GM21737 (cell line): ENCODE data around the gene ATF4.
"Not testable (repeated sequence)": the region's sequence is repeated elsewhere in the genome, so short reads cannot be mapped to it uniquely, and the experiment has no call there.

Source experiments
- ATAC-seq: cut with Tn5 transposase; IDR thresholded peaks from one replicate; pipeline ENCODE4 v1.9.1; 2021; ENCODE audit warnings: mild to moderate bottlenecking, moderate library complexity; ENCODE audit not compliant: unreplicated experiment

ATF4 gene

DNA sequence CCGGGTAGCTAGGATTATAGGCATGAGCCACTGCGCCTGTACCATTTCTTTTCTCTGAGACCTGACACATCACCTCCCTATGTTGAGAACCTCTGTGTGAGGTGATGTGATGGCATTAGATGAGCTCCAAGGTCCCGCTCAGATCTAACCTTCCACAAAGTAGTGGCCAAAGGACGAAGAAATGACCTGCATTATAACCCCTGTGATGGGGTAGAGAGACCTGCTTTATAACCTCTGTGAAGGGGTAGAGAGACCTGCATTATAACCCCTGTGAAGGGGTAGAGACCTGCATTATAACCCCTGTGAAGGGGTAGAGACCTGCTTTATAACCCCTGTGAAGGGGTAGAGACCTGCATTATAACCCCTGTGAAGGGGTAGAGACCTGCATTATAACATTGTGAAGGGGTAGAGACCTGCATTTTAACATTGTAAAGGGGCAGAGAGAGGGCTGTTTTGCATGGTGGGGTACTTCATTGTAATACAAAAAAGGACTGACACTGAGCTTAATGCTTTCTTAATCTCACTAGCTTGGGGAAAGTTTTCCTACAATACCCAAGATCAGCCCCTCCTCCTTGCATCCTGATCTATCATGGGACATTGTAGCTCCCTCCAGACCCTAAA, 9.7 kb upstream of the ATF4 start:
- no peak for ATAC-seq

DNA sequence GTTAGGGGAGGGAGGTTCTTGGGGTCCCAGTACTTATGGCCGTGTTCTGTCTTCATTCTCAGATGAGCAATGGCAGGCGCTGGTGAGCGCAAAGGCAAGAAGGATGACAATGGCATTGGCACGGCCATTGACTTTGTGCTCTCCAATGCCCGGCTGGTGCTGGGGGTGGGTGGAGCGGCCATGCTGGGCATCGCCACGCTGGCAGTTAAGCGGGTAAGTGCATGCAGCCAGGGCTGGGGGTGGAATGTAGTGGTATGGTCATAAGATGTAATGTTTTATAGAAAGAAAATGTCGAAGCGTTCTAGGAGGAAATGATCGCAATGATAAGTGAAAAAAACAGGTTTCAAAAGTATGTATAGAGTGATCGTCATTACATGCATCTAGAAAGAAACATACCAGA, 9.1 kb upstream of the ATF4 start:
- no peak for ATAC-seq

DNA sequence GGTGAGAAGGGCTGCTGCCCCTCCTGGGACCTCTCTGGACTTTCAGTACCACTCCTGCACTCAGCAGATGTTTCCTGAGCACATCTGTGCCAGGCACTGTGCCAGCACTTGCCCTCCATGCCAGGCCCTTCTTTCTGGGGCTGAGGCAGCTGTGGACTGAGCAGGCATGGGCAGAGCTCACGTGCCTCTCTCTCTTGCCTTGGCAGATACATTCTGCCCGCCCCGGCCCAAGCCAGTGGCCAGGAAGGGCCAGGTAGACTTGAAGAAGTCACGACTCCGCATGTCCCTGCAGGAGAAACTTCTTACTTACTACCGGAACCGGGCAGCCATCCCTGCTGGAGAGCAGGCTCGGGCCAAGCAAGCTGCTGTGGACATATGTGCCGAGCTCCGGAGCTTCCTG, 8.3 kb upstream of the ATF4 start:
- no peak for ATAC-seq

DNA sequence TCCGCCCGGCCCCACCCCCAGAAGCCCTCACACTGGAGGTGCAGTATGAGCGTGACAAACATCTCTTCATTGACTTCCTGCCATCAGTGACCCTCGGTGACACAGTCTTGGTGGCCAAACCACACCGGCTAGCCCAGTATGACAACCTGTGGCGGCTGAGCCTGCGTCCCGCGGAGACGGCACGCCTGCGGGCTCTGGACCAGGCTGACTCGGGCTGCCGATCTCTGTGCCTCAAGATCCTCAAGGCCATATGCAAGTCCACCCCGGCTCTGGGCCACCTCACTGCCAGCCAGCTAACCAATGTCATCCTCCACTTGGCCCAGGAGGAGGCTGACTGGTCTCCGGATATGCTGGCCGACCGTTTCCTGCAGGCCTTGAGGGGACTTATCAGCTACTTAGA, 6.6 kb upstream of the ATF4 start:
- ATAC-seq, result no peak

DNA sequence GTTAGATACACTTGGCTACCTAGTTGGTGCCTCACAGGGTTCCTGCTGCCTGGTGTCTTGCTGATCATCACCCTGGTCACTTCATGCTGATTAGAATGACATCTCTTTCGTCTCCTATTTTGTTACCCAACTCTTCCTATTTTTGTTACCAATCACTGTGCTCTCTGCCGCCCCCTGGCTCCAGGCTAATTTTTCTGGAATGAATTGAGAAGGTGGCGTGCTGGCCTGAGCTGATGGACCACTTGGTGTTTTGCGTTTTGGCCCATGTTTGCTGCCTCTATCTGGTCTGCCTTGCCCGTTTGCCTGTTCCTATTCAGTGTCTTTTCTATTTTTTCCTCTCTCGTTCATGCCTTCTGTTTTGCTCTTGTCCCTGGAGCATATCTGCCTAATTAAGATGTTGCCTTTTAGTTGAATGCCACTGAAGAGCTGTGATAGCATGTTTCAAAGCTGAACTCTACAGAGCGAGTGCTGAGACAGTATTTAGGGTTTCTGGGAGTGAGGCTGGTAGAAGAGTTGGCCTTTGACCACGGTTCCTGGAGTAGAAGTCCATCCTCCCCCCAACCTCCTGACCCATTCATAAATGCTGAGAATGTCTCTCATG, 5.9 kb upstream of the ATF4 start:
- ATAC-seq, result no peak

DNA sequence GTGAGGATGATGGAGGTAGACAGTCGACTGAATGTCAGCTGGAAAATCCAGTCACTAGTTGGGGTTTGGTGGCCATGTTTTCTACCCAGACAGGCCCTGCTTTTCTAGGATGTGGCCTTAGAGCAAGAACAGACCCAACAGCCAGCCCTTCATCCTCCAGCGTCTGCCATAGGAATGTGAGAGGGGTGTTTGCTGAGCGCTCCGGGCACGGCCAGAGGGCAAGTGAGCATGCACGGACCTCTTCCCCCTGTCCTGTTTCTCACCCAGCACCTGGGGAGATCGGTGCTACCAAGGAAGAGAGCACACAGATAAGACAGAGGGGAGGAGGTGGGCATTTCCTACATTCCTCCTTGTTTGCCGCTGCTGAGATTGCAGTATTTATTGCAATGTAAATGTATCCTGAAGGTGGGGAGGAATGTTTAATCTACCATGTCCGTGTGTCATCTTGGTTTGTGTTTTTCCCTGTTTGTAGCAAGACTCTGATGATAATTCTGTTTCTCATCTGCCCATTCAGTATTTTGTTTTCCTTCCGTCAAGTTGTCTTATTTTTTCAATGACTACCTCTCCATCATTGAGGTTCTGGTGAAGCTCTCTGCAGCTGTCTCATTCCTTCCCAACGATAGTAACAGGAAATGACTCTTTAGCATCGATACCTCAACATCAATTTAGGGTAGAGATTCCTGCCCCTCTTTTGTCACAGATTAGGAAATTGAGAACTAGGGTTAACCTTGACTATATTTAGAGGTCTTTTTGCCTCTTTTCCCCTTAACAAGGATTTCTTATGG, 4.9 kb upstream of the ATF4 start:
- ATAC-seq, result no peak

DNA sequence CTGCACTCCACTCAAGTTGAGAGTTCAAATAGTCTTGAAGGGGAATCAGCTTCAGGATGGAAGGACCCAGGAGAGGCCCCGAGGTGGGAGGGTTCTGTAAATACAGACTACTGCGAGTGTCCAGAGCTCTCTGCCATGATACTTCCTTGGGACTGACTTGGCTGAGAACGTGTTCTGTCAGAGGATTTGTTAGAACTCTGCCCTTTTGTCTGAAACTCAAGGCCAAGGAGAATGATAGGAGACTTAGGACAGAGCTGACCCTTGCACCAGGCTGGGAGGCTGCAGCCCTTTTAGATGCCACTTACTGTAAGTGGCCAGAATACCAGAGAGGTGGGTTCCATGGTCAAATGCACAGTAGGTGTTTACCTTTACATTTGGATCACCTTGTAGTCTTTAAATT, 2.9 kb upstream of the ATF4 start:
- no peak for ATAC-seq

DNA sequence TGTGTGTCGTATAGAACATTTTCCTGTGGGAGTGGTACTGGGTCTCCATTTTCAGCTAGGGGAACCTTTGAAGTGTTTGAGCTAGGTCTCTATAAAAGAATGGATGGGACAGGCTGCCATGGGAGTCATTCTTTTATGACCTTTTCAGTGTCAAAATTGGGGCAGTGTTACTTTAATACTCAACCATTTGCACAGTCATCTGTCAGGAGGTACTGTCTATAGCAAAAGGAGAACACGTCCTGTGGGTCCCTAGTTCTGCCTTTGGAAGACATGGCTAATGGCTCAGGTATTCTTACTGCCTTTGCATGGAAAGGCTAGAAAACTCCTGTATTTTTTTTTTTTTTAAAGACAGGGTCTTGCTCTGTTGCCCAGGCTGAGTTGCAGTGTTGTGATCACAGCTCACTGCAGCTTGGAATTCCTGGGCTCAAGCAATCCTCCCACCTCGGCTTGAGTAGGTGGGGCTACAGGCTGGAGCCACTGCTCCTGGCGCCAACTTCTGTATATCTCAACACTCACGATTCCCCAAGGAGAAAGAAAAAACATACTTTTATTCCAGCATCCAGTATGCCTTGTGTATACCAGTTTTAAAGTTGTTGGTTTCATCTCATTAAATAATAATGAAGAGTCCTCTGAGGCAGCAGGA, 2.1 kb upstream of the ATF4 start:
- ATAC-seq, result no peak

DNA sequence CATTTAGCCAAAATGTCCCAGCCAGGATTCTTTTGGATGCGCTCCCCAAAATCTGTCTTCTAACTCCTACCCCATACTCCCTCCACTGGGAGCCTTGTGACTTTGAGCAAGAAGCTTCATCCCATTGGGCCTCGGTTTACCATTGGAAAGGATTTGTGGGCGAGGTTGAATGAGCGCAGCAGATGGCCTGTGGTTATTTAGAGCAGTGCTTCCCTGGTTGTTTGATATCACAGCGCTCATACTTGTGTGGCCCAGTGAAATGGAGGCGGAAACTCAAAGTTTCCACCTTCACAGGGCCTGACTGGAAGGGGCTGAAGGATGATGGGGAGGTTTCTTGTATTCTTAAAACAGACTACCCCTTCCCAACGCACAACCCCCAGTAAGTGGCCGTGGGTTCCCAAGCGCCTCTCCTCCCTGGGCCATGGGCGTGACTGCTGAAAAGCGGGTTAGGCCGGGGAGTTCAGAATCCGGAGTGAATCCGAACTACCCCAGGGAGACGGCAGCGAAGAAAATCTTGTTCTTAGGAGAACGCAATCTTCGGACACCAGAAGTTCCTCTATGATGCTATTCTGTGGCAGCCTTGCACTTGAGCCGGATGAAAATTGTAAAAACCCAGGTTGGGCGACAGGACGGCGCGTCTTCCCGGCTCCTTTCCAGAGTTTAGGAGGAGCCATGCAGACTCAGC, 1.2 kb upstream of the ATF4 start:
- ATAC-seq, result no peak

DNA sequence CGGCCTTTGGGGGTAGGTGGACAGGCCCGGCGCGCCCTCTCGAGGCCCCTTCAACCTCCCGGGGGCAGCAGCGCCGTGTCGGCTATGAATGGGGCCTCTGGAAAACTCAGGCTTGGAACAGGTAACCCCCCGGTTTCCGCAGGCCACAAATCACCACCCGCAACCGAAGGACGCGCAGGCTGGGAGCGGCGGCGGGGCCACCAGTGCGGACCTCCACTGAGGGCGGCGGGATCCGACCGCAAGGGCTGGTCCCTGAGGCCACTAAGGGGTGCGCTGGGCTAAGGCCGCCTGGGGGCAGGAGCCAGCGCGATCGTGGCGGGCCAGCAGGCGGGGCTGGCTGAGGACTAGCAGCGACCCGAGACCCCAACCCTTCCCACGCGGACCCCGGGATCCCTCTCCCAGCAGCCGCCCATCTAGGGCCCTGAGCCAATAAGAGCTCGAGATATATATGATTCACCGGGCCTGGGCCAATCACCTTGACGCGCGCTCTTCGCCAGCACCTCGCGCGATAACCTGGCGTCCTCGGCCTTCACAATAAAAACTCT, 609 bp upstream of the ATF4 start:
- ATAC-seq, result peak; percentile 71

DNA sequence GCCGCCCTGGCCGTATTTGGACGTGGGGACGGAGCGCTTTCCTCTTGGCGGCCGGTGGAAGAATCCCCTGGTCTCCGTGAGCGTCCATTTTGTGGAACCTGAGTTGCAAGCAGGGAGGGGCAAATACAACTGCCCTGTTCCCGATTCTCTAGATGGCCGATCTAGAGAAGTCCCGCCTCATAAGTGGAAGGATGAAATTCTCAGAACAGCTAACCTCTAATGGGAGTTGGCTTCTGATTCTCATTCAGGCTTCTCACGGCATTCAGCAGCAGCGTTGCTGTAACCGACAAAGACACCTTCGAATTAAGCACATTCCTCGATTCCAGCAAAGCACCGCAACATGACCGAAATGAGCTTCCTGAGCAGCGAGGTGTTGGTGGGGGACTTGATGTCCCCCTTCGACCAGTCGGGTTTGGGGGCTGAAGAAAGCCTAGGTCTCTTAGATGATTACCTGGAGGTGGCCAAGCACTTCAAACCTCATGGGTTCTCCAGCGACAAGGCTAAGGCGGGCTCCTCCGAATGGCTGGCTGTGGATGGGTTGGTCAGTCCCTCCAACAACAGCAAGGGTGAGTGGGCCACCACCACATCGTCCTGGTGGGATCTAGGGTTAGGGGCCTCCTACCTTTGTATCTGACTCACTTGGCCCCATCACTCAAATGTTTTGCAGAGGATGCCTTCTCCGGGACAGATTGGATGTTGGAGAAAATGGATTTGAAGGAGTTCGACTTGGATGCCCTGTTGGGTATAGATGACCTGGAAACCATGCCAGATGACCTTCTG, 934 bp downstream of the ATF4 start:
- not testable (repeated sequence) for ATAC-seq

DNA sequence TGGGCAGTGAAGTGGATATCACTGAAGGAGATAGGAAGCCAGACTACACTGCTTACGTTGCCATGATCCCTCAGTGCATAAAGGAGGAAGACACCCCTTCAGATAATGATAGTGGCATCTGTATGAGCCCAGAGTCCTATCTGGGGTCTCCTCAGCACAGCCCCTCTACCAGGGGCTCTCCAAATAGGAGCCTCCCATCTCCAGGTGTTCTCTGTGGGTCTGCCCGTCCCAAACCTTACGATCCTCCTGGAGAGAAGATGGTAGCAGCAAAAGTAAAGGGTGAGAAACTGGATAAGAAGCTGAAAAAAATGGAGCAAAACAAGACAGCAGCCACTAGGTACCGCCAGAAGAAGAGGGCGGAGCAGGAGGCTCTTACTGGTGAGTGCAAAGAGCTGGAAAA, 1.7 kb downstream of the ATF4 start:
- ATAC-seq, result not testable (repeated sequence)

DNA sequence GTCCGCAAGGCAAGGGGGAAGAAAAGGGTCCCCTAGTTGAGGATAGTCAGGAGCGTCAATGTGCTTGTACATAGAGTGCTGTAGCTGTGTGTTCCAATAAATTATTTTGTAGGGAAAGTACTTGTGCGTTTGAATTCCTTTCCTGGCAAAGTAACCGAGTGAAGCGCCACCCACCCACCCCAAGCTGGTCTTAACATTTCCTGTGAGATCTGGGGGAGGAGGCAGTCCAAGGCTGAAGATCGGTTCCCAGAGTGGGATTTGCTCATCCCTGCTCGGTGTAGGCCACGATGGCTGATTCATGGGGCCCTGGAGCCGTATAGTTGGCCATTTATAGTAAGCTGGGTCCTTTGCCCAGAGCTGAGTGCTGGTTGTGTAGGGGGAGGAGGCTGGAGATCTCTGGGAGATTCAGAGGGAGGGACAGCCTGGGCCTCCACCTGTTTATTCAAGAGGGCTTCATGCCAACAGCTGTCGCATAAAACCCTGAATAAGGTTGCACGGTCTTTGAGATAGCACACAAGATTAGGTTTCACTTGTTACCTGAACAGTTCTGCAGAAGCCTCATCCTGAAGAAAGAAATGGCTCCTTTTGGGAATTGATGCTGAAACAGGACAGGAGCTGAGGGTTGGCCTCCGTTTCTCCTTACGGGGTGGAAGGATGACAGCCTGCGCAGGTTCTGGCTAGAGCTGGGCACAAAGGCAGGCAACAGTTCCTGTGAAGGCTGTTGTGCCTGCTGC, 2.4 kb downstream of the ATF4 start:
- ATAC-seq, result no peak

DNA sequence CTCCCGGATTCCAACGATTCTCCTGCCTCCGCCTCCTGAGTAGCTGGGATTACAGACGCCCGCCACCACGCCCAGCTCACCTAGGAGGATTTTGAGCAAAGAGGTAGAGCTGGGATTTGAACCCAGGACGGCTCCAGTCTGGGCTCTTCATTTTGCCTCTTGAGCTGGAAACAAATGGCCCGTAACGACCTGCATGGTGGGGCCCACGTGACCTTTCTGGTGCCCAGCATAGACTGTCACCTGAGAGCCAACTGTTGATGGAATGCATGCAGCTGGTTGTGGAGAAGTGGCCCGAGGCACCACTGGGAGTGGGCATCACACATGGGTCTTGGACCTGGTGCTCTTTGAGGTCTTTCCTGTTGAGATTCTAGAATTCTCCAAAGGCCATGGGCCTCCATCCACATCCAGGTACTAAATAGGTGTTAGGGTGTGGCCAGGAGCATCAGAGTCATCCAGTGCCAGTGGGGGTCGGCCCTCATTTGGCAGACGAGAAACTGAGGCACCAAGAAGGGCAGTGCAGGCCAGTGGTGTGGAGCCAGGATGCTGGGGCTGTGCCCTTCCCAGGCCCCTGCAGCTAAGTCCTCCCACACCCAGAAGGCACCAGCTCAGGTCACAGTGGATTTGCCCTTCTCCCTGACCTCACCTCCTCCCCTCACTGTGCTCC, 3.9 kb downstream of the ATF4 start:
- ATAC-seq, result no peak

DNA sequence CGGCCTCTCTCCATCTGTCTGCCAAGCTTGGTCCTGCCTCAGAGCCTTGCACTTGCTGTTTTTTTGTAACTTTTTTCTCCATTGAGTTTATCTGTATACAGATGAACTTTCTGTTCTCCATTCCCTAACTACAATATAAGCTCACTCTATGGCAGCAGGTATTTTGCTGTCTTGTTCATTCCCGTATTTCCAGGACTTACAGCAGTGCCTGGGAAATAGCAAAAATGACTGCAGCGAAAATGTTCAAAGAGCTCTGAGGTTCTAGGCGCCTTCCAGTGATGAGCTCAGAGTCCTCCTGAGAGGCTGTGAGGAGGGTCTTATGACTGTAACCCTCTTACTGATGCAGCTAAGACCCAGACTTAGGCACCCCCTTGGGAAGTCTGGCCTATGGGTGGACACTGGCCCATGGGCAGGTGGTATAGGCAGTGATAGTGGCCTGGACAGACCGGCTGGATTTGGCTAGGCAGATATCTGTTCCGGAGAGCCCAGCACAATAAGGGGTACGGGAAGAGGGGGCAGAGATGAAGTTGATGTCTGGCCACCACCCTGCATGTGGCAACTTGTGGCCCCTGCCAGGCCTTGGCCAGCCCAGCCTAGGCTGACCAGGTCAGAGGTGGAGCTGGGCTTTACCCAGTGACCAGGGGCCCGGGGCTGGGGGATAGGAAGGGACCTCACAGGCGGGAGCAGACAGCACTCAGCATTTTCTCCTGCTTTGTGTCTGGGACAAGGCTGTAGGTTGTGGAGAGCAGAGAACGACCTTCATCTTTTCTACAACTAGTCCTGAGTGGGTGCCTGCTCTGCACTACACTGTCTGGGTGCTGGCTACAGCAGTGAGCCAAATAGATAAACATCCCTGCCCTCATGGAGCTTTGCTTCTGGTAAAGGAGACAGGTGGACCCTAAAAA, 4.6 kb downstream of the ATF4 start:
- ATAC-seq, result no peak

DNA sequence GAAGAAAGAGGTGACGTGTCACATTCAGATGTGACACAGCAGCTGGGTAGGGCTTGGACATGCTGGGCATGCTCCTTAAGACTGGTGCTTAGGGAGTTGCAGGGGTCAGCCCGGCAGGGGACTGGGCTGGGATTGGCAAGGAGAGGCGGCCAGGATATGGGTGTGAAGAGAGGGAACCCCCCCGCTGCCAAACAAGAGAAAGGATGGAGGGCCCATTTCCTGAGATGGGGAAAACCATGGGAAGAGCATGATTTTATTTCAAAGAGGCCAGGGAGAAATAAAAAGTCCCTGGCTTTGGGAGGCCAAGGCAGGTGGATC, 5.3 kb downstream of the ATF4 start:
- no peak for ATAC-seq

DNA sequence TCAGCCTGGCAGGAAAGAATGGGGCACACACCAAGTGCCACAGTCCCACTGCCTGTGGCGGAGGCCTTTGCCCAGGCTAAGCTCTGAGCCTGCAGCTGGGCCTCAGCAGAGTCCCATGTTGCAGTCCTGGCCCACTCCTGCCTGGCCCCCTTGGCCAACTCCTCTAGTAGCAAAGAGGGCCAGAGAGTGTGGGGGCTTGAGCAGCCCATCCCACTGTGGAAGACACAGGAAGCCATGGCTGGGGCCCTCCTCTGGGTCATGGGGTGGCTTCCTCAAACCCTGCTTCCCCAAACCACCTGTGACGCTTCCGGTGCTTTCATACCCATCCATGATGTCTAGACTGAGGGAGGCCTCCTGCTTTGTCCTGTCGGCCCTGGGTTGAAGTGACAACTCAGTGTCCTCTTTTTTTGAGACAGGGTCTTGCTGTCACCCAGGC, 6.4 kb downstream of the ATF4 start:
- ATAC-seq, result no peak

DNA sequence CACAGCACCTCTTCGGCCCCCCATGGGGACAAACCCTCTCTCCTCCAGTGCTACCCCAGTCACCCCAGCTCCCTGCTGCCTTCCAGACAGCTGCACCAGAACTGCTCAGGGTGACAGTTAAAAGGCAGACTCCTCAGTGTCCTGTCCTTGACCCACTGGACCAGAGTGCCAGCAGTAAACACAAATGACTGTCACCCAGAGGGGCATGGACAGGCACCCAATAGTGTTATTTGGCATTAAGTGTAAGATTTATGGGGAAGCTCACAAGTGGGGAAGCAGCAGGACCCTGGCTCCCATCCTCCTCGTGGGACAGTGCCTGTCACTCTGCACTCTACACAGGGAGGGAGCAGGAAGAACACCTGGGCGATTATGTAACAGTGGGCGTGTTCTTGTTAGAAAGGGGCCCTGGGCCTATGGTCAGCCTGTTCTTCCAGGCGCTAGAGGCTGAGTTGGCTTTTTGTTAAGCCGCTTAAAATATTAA, 7.2 kb downstream of the ATF4 start:
- ATAC-seq, result no peak
